Psoas muscle (tissue), 8 donors: Measurements from ENCODE around the gene SRXN1. TPM values are rescaled to one million over a fixed set of nuclear protein-coding genes. Genes with fewer than 3 reads are reported as not detected.
A peak's percentile ranks its signal among the peaks of the same experiment; 100 is the strongest.

Source experiments
- ATAC-seq, 4 donors: fragments of 200-7000 bp; cut with Tn5 transposase; one replicate each; pipeline ENCODE4 v1.9.1; 2020; ENCODE audit warnings: moderate library complexity in 3 of 4, mild to moderate bottlenecking in 2 of 4
- DNase-seq, 2 donors: peaks; one replicate each; pipeline ENCODE4 v3.0.0-alpha.2; 2020
- H3K27ac ChIP-seq: fragments of 200-600 bp; one replicate; pipeline ENCODE4 v1.8.0; 2022
- H3K27me3 ChIP-seq, 3 donors: fragments of 200-600 bp in 1 of 3; one replicate each; pipeline versions ENCODE4 v1.6.1 to v1.8.0; 2013 to 2022; ENCODE audit warnings: low read length in 2 of 3, mild to moderate bottlenecking in 2 of 3, moderate library complexity in 1 of 3; ENCODE audit not compliant: insufficient read depth in 3 of 3
- H3K36me3 ChIP-seq, 2 donors: fragments of 200-600 bp in 1 of 2; one replicate each; pipeline versions ENCODE4 v1.6.1 to v1.8.0; 2013 to 2022; ENCODE audit warnings: low read depth in 1 of 2, mild to moderate bottlenecking in 1 of 2, moderate library complexity in 1 of 2; ENCODE audit not compliant: insufficient read depth in 1 of 2
- H3K4me1 ChIP-seq: fragments of 200-600 bp; one replicate; pipeline ENCODE4 v1.8.0; 2022
- H3K4me3 ChIP-seq: fragments of 200-600 bp; one replicate; pipeline ENCODE4 v1.8.0; 2022; ENCODE audit warnings: mild to moderate bottlenecking
- H3K9me3 ChIP-seq: fragments of 200-600 bp; one replicate; pipeline ENCODE4 v1.8.0; 2022
- CTCF ChIP-seq: fragments of 200-600 bp; IDR thresholded peaks from one replicate; pipeline ENCODE4 v1.8.0; 2022; ENCODE audit warnings: antibody characterized with exemption
- WGBS, 3 donors: extraction: QIAGEN DNeasy Blood & Tissue Kit; methylation state at CpG; one replicate each; pipeline versions ENCODE4 v1.1.6 to v1.1.7; 2013; 5-methylcytosine and 5-hydroxymethylcytosine counted together
- intact Hi-C, 2 donors: fragments of 100-400 bp; cut with DNase I; formaldehyde crosslinking; loops; one replicate each; pipeline versions ENCODE4 v1.11.0 to v1.14.2; 2022
- polyA plus RNA-seq, 3 donors: library from polyadenylated mRNA; stranded (reverse); fragments of 200-250 nt; gene quantifications; one replicate each; pipeline ENCODE4 v1.2.3, GENCODE V29; 2013
- total RNA-seq, 4 donors: library from RNA; stranded (reverse); fragmentation: NEBNext Ultra II Directional in 2 of 4; extraction: Animal tissue kit (Norgen Biotek cat#: 25700) in 2 of 4; gene quantifications; one replicate each; pipeline versions ENCODE4 v1.2.1 to v1.2.4, GENCODE V29; 2021 to 2023
- donor health status: healthy with polysubstance abuse.
- donor health status: DM: no; HTN: no; CAD: no; lungs with moderate emphysema.
- donor health status: Bipolar disorder and iron deficiency.
- donor health status: healthy.
- donor health status: DM: yes; HTN: yes; CAD: no.
- donor health status: DM: no; HTN: no; CAD: no.
- donor health status: DM: no; HTN: no; CAD: no.
- donor health status: DM: yes; HTN: yes; CAD: no.

SRXN1 gene
- total and polyA plus RNA-seq, 7 donors = 30.7 to 172 (median 69.6) TPM

GRCh38 chr20:603116-603640, 49.8 kb downstream of the SRXN1 start:
- H3K27ac ChIP-seq = peak overlapping the region; percentile 41
- peaks cover 11% of the 10 kb centered on the region for H3K4me1 ChIP-seq
- no peak for DNase-seq
- intact Hi-C loops = no loop called here
- H3K36me3 ChIP-seq = no peaks in the 10 kb centered on the region
- no peak for ATAC-seq
- TF ChIP-seq CTCF = no peak
- no peak overlapping the region for H3K4me3 ChIP-seq
- WGBS, 3 donors = 38 to 60% (median 54%) methylated on average over 8 of the region's 8 CpGs
- H3K27me3 ChIP-seq = peaks cover 0 to 5% (median 0%) of the 10 kb centered on the region in 3 donors
- H3K9me3 ChIP-seq = no peaks in the 10 kb centered on the region

- 55 to 62% (median 59%) methylated on average over 8 of the region's 8 CpGs for WGBS, 3 donors
- H3K4me1 ChIP-seq = peaks cover 11% of the 10 kb centered on the region
- H3K27ac ChIP-seq = peak overlapping the region; percentile 41
- no peaks in the 10 kb centered on the region for H3K27me3 ChIP-seq
- no peaks in the 10 kb centered on the region for H3K9me3 ChIP-seq
- H3K4me3 ChIP-seq = no peak overlapping the region
- ATAC-seq (peak in 3 of 4 donors; percentile 47 to 71 (median 52)), DNase-seq (peak; percentile 40 to 68)
- intact Hi-C loops = no loop called here
- no peak for TF ChIP-seq CTCF
- no peaks in the 10 kb centered on the region for H3K36me3 ChIP-seq
Measured at GRCh38 chr20:602111-602970, 50.7 kb downstream of the SRXN1 start.

DNA sequence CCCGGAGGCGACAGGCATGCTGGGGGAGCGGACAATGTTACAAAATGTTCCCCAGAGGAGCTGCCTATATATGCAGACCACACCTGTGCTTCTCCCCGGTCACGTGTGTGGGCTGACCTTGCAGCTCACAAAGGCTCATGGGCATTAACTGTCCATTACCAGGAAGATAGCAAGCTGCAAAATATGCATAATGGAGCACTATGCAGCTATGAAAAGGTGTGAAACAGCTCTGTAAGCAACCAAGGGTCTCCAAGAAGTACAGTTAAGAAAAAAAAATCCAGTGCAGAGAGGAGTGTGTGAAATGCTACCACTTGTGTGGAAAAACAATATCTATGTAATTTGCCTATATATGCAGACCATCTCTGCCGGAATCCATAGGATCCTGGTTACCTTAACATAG, 52.3 kb downstream of the SRXN1 start:
- no peaks in the 10 kb centered on the region for H3K9me3 ChIP-seq
- no peaks in the 10 kb centered on the region for H3K27me3 ChIP-seq
- ATAC-seq (no peak), DNase-seq (no peak)
- no peaks in the 10 kb centered on the region for H3K36me3 ChIP-seq
- H3K4me3 ChIP-seq = no peak overlapping the region
- H3K27ac ChIP-seq = no peak overlapping the region
- intact Hi-C loops = no loop called here
- 81 to 86% (median 84%) methylated on average over 6 of the region's 6 CpGs for WGBS, 3 donors
- no peak for TF ChIP-seq CTCF
- H3K4me1 ChIP-seq = peaks cover 11% of the 10 kb centered on the region

DNA sequence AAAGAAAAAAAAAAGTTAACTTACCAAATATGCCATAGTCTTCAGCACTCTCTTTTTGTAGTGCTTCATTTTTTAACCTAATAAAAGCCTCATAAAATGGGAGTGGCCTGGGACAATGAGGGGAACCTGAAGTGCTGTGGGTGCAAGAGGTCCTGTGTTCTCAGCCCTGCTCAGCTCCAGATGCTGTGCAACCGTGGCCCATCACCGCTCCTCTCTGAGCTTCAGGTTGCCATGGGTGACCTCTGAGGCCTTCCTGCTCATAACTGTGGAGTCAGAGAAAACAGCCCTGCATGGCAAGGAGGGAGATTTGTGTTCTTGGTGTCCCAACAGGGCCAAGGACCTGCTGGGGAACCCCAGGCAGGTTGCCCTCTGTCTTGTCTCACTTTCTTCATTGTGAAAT, 52.9 kb downstream of the SRXN1 start:
- DNase-seq = no peak
- Histone ChIP-seq H3K27me3 (no peaks in the 10 kb centered on the region), H3K4me3 (no peak overlapping the region), H3K4me1 (peaks cover 11% of the 10 kb centered on the region), H3K9me3 (no peaks in the 10 kb centered on the region), H3K36me3 (no peaks in the 10 kb centered on the region), H3K27ac (no peak overlapping the region)
- no peak for TF ChIP-seq CTCF
- 87 to 89% (median 87%) methylated on average over 2 of the region's 2 CpGs for WGBS, 3 donors
- intact Hi-C loops = no loop called here
- ATAC-seq = no peak
